HFF-Myc (cell line): ENCODE data around the gene GADD45G.

Experiments used
- DNase-seq: peaks from one replicate; pipeline ENCODE4 v3.0.0-alpha.2; 2011; ENCODE audit warnings: low read depth; ENCODE audit errors: extremely low read depth
- H3K4me3 ChIP-seq: replicated peaks from 2 replicates; pipeline ENCODE4 v1.5.1; 2011; ENCODE audit warnings: low read depth, mild to moderate bottlenecking, control low read depth, low read length
- CTCF ChIP-seq: IDR thresholded peaks from 2 replicates; pipeline ENCODE4 v1.5.1; 2012; ENCODE audit warnings: mild to moderate bottlenecking, low read depth, low read length, control low read depth; ENCODE audit errors: missing control alignments

Gene GADD45G

DNA sequence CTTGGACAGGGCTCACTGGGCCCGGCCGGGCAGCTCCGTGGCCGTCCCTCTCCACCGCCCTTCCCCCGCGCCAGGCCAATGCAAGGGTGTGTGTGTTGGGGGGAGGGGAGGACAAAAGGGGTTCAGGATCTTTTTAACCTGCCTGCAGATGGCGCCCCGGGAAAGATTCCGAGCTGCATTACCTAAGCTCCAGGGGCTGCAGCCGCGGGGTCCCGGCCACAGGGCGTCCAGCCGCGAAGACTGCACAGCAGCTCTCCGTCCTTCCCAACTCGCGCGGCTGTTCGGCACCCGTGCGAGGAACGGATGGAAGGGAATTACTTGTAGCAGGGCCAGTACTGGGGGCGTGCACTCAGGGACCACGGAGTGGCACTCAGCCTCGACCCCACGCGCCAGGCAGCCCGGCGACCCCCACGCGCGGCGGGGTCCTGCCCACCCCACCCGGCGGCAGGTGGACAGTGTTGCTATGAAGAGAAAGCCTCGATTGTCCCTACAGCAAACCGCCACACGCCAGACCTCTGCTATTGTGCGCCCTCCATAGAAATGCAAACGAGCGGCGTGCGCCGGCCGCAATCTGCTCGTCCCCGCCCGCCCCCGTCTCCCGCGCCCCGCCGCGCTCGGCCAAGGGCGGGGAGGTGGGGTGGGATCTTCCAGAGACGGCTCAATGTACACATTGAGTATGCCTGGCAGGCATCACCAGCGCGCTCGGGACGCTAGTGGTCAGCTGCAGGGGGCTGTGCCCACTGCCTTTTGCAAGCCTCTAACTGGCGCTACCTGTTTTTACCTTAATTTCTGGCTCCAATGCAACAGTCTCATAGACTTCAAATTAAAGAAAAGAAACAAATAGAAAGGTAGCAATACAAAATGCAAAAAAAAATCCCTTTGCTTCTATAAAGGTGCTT lies 796 bp upstream of the GADD45G start:
- peak; percentile 37 for TF ChIP-seq CTCF
- DNase-seq = no peak
- peak overlapping the region; percentile 17; the same call in 1 of the 2 replicates for H3K4me3 ChIP-seq

DNA sequence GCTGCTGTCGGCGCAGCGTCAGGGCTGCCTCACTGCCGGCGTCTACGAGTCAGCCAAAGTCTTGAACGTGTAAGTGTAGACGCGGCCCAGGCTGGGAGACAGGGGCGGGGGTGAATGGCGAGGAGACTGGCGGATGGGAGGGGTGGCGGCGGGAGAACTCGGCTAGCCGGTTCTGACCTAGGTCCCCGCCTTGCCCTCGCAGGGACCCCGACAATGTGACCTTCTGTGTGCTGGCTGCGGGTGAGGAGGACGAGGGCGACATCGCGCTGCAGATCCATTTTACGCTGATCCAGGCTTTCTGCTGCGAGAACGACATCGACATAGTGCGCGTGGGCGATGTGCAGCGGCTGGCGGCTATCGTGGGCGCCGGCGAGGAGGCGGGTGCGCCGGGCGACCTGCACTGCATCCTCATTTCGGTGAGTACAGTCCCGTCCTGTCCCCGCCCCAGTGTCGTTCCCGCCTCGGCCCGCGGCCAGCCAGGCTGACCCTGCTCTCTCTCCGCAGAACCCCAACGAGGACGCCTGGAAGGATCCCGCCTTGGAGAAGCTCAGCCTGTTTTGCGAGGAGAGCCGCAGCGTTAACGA lies 745 bp downstream of the GADD45G start:
- DNase-seq = no peak
- H3K4me3 ChIP-seq = peak overlapping the region; percentile 30
- no peak for TF ChIP-seq CTCF

- TF ChIP-seq CTCF = no peak
- H3K4me3 ChIP-seq = peak overlapping the region; percentile 30
- no peak for DNase-seq
These were observed 1.3 kb downstream of the GADD45G start for GRCh38 chr9:89606049-89606623.

DNA sequence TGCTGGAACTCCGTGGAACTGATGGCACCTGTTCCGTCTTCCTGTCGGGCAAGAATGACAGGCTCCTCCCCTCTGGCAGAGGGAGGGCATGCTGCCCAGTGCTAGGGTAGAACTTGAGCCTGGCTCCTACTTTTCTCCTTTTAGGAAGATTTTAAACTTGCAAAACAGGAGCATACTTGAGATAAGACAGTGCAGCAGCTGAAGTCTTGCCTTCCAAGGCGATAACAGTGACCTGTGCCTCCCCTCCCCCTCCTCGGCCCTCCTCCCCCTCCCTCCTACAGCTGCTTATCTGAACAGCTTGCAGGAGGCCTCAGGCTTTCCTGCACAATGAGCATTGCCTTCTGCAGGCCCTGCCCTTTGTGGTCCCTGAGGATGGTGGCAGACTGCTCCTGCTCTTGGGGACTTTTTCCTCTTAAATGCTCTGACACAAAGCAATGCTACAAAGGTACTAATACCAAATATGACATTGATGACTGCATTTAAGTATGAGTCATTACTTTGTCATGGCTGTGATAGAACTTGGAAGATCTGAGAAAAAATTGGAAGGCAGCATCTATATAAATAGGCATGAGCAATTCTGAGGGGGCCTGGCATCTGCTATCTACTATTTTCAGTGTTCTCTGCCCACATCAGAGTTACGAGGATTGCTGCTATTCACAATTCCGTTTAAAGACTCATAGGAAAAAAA lies 2.0 kb downstream of the GADD45G start:
- H3K4me3 ChIP-seq = no peak overlapping the region
- no peak for TF ChIP-seq CTCF
- no peak for DNase-seq

DNA sequence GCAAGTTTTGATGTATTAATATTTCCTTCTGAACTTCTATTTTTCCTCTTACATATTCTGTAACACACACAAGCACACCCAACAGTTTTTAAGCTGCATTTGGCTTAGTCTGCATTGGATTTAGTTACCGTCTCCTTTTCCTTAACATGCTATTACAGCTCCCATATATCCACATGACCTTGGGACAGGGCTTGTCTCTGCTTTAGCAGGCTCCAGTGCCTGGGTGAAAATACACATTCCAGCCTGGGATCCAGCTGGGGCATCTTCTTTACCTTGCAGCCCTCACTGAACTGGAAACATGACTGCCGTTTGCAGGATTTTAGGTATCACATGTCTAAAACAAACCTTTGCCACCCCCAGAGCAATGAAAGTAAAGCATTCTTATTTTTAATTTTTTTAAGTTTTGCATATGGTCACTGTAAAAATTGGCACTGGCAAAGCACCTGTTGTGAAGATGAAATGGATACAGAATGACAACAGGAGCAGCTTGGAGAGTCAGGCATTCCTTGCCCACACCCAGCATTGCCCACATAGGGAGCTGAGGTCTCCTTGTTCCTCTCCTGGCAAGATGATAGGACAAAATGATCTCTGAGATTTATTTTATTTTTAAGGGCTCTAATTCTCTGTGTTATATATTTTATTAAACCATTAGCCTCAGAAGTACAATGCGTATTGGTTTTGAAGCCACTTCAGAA lies 4.0 kb downstream of the GADD45G start:
- TF ChIP-seq CTCF = no peak
- H3K4me3 ChIP-seq = no peak overlapping the region
- no peak for DNase-seq

GRCh38 chr9:89609426-89610006 lies 4.7 kb downstream of the GADD45G start:
- no peak overlapping the region for H3K4me3 ChIP-seq
- TF ChIP-seq CTCF = no peak
- DNase-seq = no peak
